A549 (cell line): ENCODE data around the gene COL19A1. TPM values are rescaled to one million over a fixed set of nuclear protein-coding genes. Genes with fewer than 3 reads are reported as not detected.

Experiments used
- ATAC-seq, 2 experiments: fragments of 200-7000 bp in 1 of 2; fragments of >200 bp in 1 of 2; cut with Nextera tagmentation in 1 of 2; cut with Tn5 transposase in 1 of 2; 3 replicates each; pipeline versions ENCODE4 v1.8.0 to v1.9.1; 2018 to 2020; ENCODE audit warnings: mild to moderate bottlenecking in 1 of 2, moderate library complexity in 1 of 2
- CTCF ChIA-PET: fragments of 300-600 bp; sonication (Branson Sonifier 250); formaldehyde crosslinking; extraction: SDS; loops from one replicate; lab custom pipeline; 2021; ENCODE audit warnings: antibody characterized with exemption, inconsistent platforms; lab: Yijun Ruan, JAX
- POLR2A ChIA-PET: fragments of 350-600 bp; formaldehyde crosslinking; extraction: SDS; loops from one replicate; lab custom pipeline; 2021; ENCODE audit warnings: antibody characterized with exemption, inconsistent platforms; lab: Yijun Ruan, JAX
- DNase-seq, 2 experiments: peaks; one replicate each; pipeline versions ENCODE4 v3.0.0 to v3.0.0-alpha.2; 2011 to 2016; ENCODE audit warnings: low read depth in 1 of 2, low spot score in 1 of 2
- FAIRE-seq: peaks from 2 replicates; lab custom pipeline; 2011; peaks lifted over from hg19 to GRCh38; lab: Jason Lieb, UNC
- H3K27ac ChIP-seq, 2 experiments: fragments of >200 bp; sonication (Bioruptor Twin); formaldehyde crosslinking; 3 replicates each; pipeline ENCODE4 v1.5.1; 2016 to 2017
- H3K4me1 ChIP-seq: fragments of >200 bp; sonication (Bioruptor Twin); formaldehyde crosslinking; 3 replicates; pipeline ENCODE4 v1.6.1; 2016
- H3K4me2 ChIP-seq: fragments of >200 bp; sonication (Bioruptor Twin); formaldehyde crosslinking; 3 replicates; pipeline ENCODE4 v1.6.1; 2016
- H3K4me3 ChIP-seq: fragments of >200 bp; sonication (Bioruptor Twin); formaldehyde crosslinking; 3 replicates; pipeline ENCODE4 v1.5.1; 2016
- H3K9me3 ChIP-seq: fragments of >200 bp; sonication (Bioruptor Twin); formaldehyde crosslinking; 3 replicates; pipeline ENCODE4 v1.6.1; 2016
- ATOH8 ChIP-seq: fragments of 250-450 bp; sonication (Bioruptor Pico); IDR thresholded peaks from 2 replicates; pipeline ENCODE4 v1.5.0; 2020; ENCODE audit warnings: low read depth, mild to moderate bottlenecking, moderate library complexity
- BHLHE40 ChIP-seq: IDR thresholded peaks from 2 replicates; pipeline ENCODE4 v1.6.1; 2012; ENCODE audit warnings: low read depth, low read length, inconsistent platforms
- CBX2 ChIP-seq: fragments of 200-600 bp; sonication (generic); IDR thresholded peaks from 2 replicates; pipeline ENCODE4 v1.6.1; 2016; ENCODE audit warnings: low read depth, mild to moderate bottlenecking, borderline replicate concordance
- CBX8 ChIP-seq: fragments of 200-600 bp; sonication (generic); IDR thresholded peaks from 2 replicates; pipeline ENCODE4 v1.6.1; 2016
- CHD2 ChIP-seq: fragments of 150-350 bp; IDR thresholded peaks from 2 replicates; pipeline ENCODE4 v1.6.1; 2014; ENCODE audit warnings: low read length; ENCODE audit not compliant: partially characterized antibody
- CHD4 ChIP-seq: fragments of 200-600 bp; sonication (generic); IDR thresholded peaks from 2 replicates; pipeline ENCODE4 v1.6.1; 2016; ENCODE audit warnings: antibody characterized with exemption, mild to moderate bottlenecking, borderline replicate concordance
- E2F6 ChIP-seq: IDR thresholded peaks from 2 replicates; pipeline ENCODE4 v1.6.1; 2012; ENCODE audit warnings: low read depth, borderline replicate concordance
- EHF ChIP-seq: fragments of 250-450 bp; sonication (Bioruptor Pico); IDR thresholded peaks from 2 replicates; pipeline ENCODE4 v1.5.0; 2020; ENCODE audit warnings: mild to moderate bottlenecking
- EP300 ChIP-seq, 2 experiments: fragments of >200 bp; sonication (Bioruptor Twin); formaldehyde crosslinking; IDR thresholded peaks; 2 replicates in 1 of 2; 3 replicates in 1 of 2; pipeline ENCODE4 v1.6.1; 2016 to 2017
- ESRRA ChIP-seq: fragments of 150-350 bp; IDR thresholded peaks from 2 replicates; pipeline ENCODE4 v1.6.1; 2014; ENCODE audit warnings: mild to moderate bottlenecking, low read length, borderline replicate concordance
- FOSB ChIP-seq: fragments of 250-450 bp; sonication (Bioruptor Pico); IDR thresholded peaks from 2 replicates; pipeline ENCODE4 v1.5.0; 2020; ENCODE audit warnings: mild to moderate bottlenecking, moderate library complexity
- FOXS1 ChIP-seq: fragments of 250-450 bp; sonication (Bioruptor Pico); IDR thresholded peaks from 2 replicates; pipeline ENCODE4 v1.5.0; 2020; ENCODE audit warnings: mild to moderate bottlenecking, moderate library complexity
- HDAC2 ChIP-seq: fragments of 200-600 bp; sonication (generic); IDR thresholded peaks from 2 replicates; pipeline ENCODE4 v1.6.1; 2016
- HMGXB4 ChIP-seq: fragments of 250-450 bp; sonication (Bioruptor Pico); IDR thresholded peaks from 2 replicates; pipeline ENCODE4 v1.5.0; 2021; ENCODE audit warnings: mild to moderate bottlenecking, moderate library complexity, borderline replicate concordance
- HOXB5 ChIP-seq: fragments of 250-450 bp; sonication (Bioruptor Pico); IDR thresholded peaks from 2 replicates; pipeline ENCODE4 v1.5.0; 2020; ENCODE audit warnings: mild to moderate bottlenecking, moderate library complexity
- JUN ChIP-seq, 2 experiments: fragments of >200 bp; sonication (Bioruptor Twin); formaldehyde crosslinking; IDR thresholded peaks; 2 replicates in 1 of 2; 3 replicates in 1 of 2; pipeline ENCODE4 v1.6.1; 2016 to 2017
- KDM1A ChIP-seq: fragments of 200-600 bp; sonication (generic); IDR thresholded peaks from 2 replicates; pipeline ENCODE4 v1.6.1; 2016; ENCODE audit warnings: low read depth, mild to moderate bottlenecking
- MYC ChIP-seq: IDR thresholded peaks from 2 replicates; pipeline ENCODE4 v1.6.1; 2012; ENCODE audit warnings: mild to moderate bottlenecking, inconsistent platforms, low read length, improper control_type of control experiment, borderline replicate concordance
- PHF8 ChIP-seq: fragments of 200-600 bp; sonication (generic); IDR thresholded peaks from 2 replicates; pipeline ENCODE4 v1.6.1; 2016; ENCODE audit warnings: low read depth, mild to moderate bottlenecking, antibody characterized with exemption, moderate library complexity, borderline replicate concordance
- POLR2A ChIP-seq: IDR thresholded peaks from 2 replicates; pipeline ENCODE4 v1.6.1; 2012; ENCODE audit warnings: mild to moderate bottlenecking, low read length
- RAD21 ChIP-seq, 2 experiments: fragments of >200 bp in 1 of 2; sonication (Bioruptor Twin) in 1 of 2; formaldehyde crosslinking in 1 of 2; IDR thresholded peaks in 1 of 2; conservative IDR thresholded peaks in 1 of 2; 2 replicates in 1 of 2; 3 replicates in 1 of 2; pipeline ENCODE4 v1.6.1; 2012 to 2018; ENCODE audit warnings: inconsistent platforms in 1 of 2
- RFX5 ChIP-seq: fragments of 450-650 bp; IDR thresholded peaks from 2 replicates; pipeline ENCODE4 v1.7.1; 2014; ENCODE audit warnings: antibody characterized with exemption, mild to moderate bottlenecking, moderate library complexity
- RNF2 ChIP-seq: fragments of 200-600 bp; sonication (generic); IDR thresholded peaks from 2 replicates; pipeline ENCODE4 v1.6.1; 2016; ENCODE audit warnings: low read depth, mild to moderate bottlenecking, antibody characterized with exemption, moderate library complexity, borderline replicate concordance
- SREBF2 ChIP-seq: fragments of 450-650 bp; IDR thresholded peaks from 2 replicates; pipeline ENCODE4 v1.6.1; 2014; ENCODE audit warnings: mild to moderate bottlenecking, moderate library complexity
- TFCP2L1 ChIP-seq: fragments of 250-450 bp; sonication (Bioruptor Pico); IDR thresholded peaks from 2 replicates; pipeline ENCODE4 v1.5.0; 2021; ENCODE audit warnings: mild to moderate bottlenecking
- ZC3H11A ChIP-seq: fragments of 450-650 bp; IDR thresholded peaks from 2 replicates; pipeline ENCODE4 v1.6.1; 2014; ENCODE audit warnings: antibody characterized with exemption, mild to moderate bottlenecking
- ZFP36 ChIP-seq: fragments of 450-650 bp; IDR thresholded peaks from 2 replicates; pipeline ENCODE4 v1.6.1; 2014; ENCODE audit warnings: borderline replicate concordance; ENCODE audit not compliant: partially characterized antibody
- ZNF302 ChIP-seq: fragments of 250-450 bp; sonication (Bioruptor Pico); IDR thresholded peaks from 2 replicates; pipeline ENCODE4 v1.9.0; 2021; ENCODE audit warnings: inconsistent platforms, mild to moderate bottlenecking, moderate library complexity
- WGBS: methylation state at CpG from one replicate; pipeline ENCODE4 v1.1.6; 2017; ENCODE audit errors: missing lambda C conversion rate; 5-methylcytosine and 5-hydroxymethylcytosine counted together
- polyA plus RNA-seq, 4 experiments: library from polyadenylated mRNA; depleted of rRNA in 3 of 4; stranded (reverse); fragments of >200 nt; fragmentation: RNase III in 1 of 4; extraction: RNeasy Plus Mini Kit Qiagen cat#74134 plus additional on column Dnase treatment in 1 of 4; gene quantifications; 2 replicates in 3 of 4; 3 replicates in 1 of 4; pipeline ENCODE4 v1.2.3, GENCODE V29; 2011 to 2017
- TF ChIP-seq, protein P1 (sequence below): fragments of >200 bp; sonication (Bioruptor Twin); formaldehyde crosslinking; IDR thresholded peaks from 3 replicates; pipeline ENCODE4 v1.6.1; 2016
- TF ChIP-seq, protein P2 (sequence below): IDR thresholded peaks from 2 replicates; pipeline ENCODE4 v1.6.1; 2012
- TF ChIP-seq, protein P3 (sequence below): IDR thresholded peaks from 2 replicates; pipeline ENCODE4 v1.6.1; 2012

Gene COL19A1
- polyA plus RNA-seq, 2 of the 4 experiments (the other 2 are of a cell fraction), result not detected

DNA sequence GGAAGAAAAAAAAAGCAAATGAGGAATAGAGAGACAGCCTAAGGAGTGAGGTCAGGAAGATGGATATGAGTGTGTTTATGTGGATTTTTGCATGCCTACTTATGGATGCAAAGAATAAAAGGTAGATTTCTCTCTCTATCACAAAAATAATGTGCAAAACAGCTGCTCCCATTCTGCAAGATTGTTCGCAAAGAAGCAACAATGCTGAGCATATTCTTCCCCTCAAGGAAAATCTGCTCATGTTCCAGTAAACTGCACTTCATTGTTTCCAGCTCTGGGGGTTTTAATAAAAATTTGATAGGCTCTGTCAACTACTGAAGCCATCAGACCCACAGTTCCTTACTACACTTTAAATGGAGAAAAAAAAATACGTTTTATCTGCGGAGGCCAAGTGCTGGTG, 259.2 kb downstream of the COL19A1 start:
- CTCF ChIA-PET, result no interaction called here
- TF ChIP-seq ATOH8 (CRISPR knock-in tag), result no peak
- no peak for TF ChIP-seq E2F6
- TF ChIP-seq HDAC2, result no peak
- TF ChIP-seq, protein P1, sequence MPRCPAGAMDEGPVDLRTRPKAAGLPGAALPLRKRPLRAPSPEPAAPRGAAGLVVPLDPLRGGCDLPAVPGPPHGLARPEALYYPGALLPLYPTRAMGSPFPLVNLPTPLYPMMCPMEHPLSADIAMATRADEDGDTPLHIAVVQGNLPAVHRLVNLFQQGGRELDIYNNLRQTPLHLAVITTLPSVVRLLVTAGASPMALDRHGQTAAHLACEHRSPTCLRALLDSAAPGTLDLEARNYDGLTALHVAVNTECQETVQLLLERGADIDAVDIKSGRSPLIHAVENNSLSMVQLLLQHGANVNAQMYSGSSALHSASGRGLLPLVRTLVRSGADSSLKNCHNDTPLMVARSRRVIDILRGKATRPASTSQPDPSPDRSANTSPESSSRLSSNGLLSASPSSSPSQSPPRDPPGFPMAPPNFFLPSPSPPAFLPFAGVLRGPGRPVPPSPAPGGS, result no peak
- no peak for TF ChIP-seq RNF2
- no peak for TF ChIP-seq POLR2A
- TF ChIP-seq RFX5, result no peak
- no peak for TF ChIP-seq FOSB (CRISPR knock-in tag)
- TF ChIP-seq, all 56 proteins: peak for 0
- WGBS, result 66% methylated on average over 3 of the region's 3 CpGs
- Histone ChIP-seq H3K9me3 (no peaks in the 10 kb centered on the region), H3K27ac (no peak overlapping the region), H3K4me3 (no peak overlapping the region), H3K4me1 (no peaks in the 10 kb centered on the region), H3K4me2 (no peak overlapping the region)
- FAIRE-seq, result no peak
- POLR2A ChIA-PET, result no interaction called here
- no peak for DNase-seq
- ATAC-seq, result no peak

DNA sequence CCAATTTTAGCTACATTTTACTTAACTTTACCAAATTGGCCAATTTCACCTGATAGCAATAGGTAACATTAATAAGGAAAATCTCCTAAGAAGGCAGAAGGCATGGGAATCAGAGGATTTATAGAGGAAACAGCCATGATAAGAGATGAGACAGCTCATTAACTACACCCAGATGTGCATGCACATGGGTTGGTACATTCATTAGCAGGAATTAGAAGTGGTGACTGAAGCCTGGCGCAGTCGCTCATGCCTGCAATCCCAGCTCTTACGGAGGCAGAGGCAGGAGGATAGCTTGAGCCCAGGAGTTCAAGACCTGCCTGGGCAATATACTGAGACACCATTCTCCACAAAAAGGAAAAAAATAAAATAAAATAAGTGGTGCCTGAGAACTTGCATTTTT, 263.0 kb downstream of the COL19A1 start:
- POLR2A ChIA-PET, result no interaction called here
- CTCF ChIA-PET, result no interaction called here
- Histone ChIP-seq H3K4me1 (no peaks in the 10 kb centered on the region), H3K9me3 (no peaks in the 10 kb centered on the region)
- WGBS, result 87% methylated on average over 3 of the region's 3 CpGs
- FAIRE-seq, result no peak
- no peak for ATAC-seq
- TF ChIP-seq ZNF302 (CRISPR knock-in tag) (no peak), CBX2 (no peak), RAD21 (conservative IDR thresholded peaks at IDR 0.05 in 1 of 2, IDR thresholded peaks at IDR 0.05 in 1 of 2) (no peak), JUN (IDR thresholded peaks at IDR 0.05) (no peak), CBX8 (no peak), HMGXB4 (no peak), SREBF2 (no peak), ZFP36 (no peak), KDM1A (no peak)
- TF ChIP-seq, protein P2, sequence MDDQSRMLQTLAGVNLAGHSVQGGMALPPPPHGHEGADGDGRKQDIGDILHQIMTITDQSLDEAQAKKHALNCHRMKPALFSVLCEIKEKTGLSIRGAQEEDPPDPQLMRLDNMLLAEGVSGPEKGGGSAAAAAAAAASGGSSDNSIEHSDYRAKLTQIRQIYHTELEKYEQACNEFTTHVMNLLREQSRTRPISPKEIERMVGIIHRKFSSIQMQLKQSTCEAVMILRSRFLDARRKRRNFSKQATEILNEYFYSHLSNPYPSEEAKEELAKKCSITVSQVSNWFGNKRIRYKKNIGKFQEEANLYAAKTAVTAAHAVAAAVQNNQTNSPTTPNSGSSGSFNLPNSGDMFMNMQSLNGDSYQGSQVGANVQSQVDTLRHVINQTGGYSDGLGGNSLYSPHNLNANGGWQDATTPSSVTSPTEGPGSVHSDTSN, result no peak
- TF ChIP-seq, all 56 proteins: peak for 0
- Histone ChIP-seq H3K4me3 (no peak overlapping the region), H3K27ac (no peak overlapping the region), H3K4me2 (no peak overlapping the region)
- DNase-seq, result no peak

GRCh38 chr6:70130865-70131264, 264.5 kb downstream of the COL19A1 start:
- 29% methylated on average over 1 of the region's 1 CpG for WGBS
- no peak for ATAC-seq
- H3K4me3 ChIP-seq, result no peak overlapping the region
- CTCF ChIA-PET, result no interaction called here
- FAIRE-seq, result no peak
- no peaks in the 10 kb centered on the region for H3K4me1 ChIP-seq
- H3K4me2 ChIP-seq, result no peak overlapping the region
- no peak for TF ChIP-seq KDM1A
- no peak for TF ChIP-seq FOXS1 (CRISPR knock-in tag)
- TF ChIP-seq ZC3H11A, result no peak
- no peak for TF ChIP-seq MYC
- no peak for TF ChIP-seq FOSB (CRISPR knock-in tag)
- TF ChIP-seq CHD2, result no peak
- no peak for TF ChIP-seq ESRRA
- TF ChIP-seq PHF8, result no peak
- TF ChIP-seq, protein P3, sequence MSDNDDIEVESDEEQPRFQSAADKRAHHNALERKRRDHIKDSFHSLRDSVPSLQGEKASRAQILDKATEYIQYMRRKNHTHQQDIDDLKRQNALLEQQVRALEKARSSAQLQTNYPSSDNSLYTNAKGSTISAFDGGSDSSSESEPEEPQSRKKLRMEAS, result no peak
- no peak for TF ChIP-seq TFCP2L1
- no peak for TF ChIP-seq HOXB5 (CRISPR knock-in tag)
- no peak for TF ChIP-seq BHLHE40
- TF ChIP-seq JUN (IDR thresholded peaks at IDR 0.05), result no peak
- TF ChIP-seq EP300 (IDR thresholded peaks at IDR 0.05), result no peak
- TF ChIP-seq SREBF2, result no peak
- TF ChIP-seq EHF (CRISPR knock-in tag), result no peak
- no peak for TF ChIP-seq CHD4
- POLR2A ChIA-PET, result no interaction called here
- no peak for DNase-seq
- H3K9me3 ChIP-seq, result no peaks in the 10 kb centered on the region
- H3K27ac ChIP-seq, result no peak overlapping the region
